GM03348 (cell line): ENCODE measurements around the gene BTBD16.

Experiments used
- DNase-seq: peaks from one replicate; pipeline ENCODE4 v3.0.0; 2012; ENCODE audit warnings: low spot score

The BTBD16 gene

GRCh38 chr10:122248356-122249302 lies 22.5 kb upstream of the BTBD16 start:
- no peak for DNase-seq

- DNase-seq, result no peak
Measured at GRCh38 chr10:122249303-122249850, 21.7 kb upstream of the BTBD16 start.

- DNase-seq, result no peak
Measured at GRCh38 chr10:122249991-122250750, 20.9 kb upstream of the BTBD16 start.

- no peak for DNase-seq
Measured at GRCh38 chr10:122251459-122252255, 19.4 kb upstream of the BTBD16 start.

GRCh38 chr10:122252805-122253204 lies 18.3 kb upstream of the BTBD16 start:
- no peak for DNase-seq

- DNase-seq, result no peak
Measured at GRCh38 chr10:122253605-122254004, 17.5 kb upstream of the BTBD16 start.

GRCh38 chr10:122254831-122255230 lies 16.3 kb upstream of the BTBD16 start:
- DNase-seq, result no peak

GRCh38 chr10:122255509-122256301 lies 15.4 kb upstream of the BTBD16 start:
- DNase-seq, result no peak

- DNase-seq, result peak; percentile 45
Measured at GRCh38 chr10:122257041-122257440, 14.1 kb upstream of the BTBD16 start.

GRCh38 chr10:122258136-122259074 lies 12.7 kb upstream of the BTBD16 start:
- no peak for DNase-seq

GRCh38 chr10:122259075-122259466 lies 12.0 kb upstream of the BTBD16 start:
- DNase-seq, result no peak

- no peak for DNase-seq
Measured at GRCh38 chr10:122261584-122261983, 9.5 kb upstream of the BTBD16 start.

GRCh38 chr10:122263971-122264370 lies 7.1 kb upstream of the BTBD16 start:
- DNase-seq, result peak; percentile 74

GRCh38 chr10:122264436-122264835 lies 6.7 kb upstream of the BTBD16 start:
- DNase-seq, result no peak

- no peak for DNase-seq
Measured at GRCh38 chr10:122264931-122265330, 6.2 kb upstream of the BTBD16 start.

- DNase-seq, result no peak
Measured at GRCh38 chr10:122265896-122266295, 5.2 kb upstream of the BTBD16 start.

- DNase-seq, result peak; percentile 89
Measured at GRCh38 chr10:122267849-122268737, 3.0 kb upstream of the BTBD16 start.

GRCh38 chr10:122269059-122269687 lies 1.9 kb upstream of the BTBD16 start:
- DNase-seq, result no peak
